ENCODE measurements around the gene GPRASP2.

- TF ChIP-seq POLR2A (IDR thresholded peaks at IDR 0.05; ENCODE audit: low read depth, low read length): no peak
- no peak for TF ChIP-seq POLR2AphosphoS5 (IDR thresholded peaks at IDR 0.05; ENCODE audit: low read depth, low read length)
- no peak for TF ChIP-seq TAF1 (IDR thresholded peaks at IDR 0.05; ENCODE audit: borderline replicate concordance, low read depth, low read length)
These were observed 15.9 kb upstream of the GPRASP2 start for GRCh38 chrX:102696306-102696705.
